Prostate gland (tissue), 2 donors: ENCODE data around the gene CES3.

ENCODE experiments used
- CTCF ChIP-seq, 4 experiments: fragments of 200-600 bp in 2 of 4; fragments of 450-650 bp in 2 of 4; sonication (generic) in 2 of 4; IDR thresholded peaks; 1 replicate in 3 of 4; 2 replicates in 1 of 4; pipeline ENCODE4 v1.5.1; 2016 to 2019; ENCODE audit warnings: antibody characterized with exemption in 4 of 4, mild to moderate bottlenecking in 2 of 4, moderate library complexity in 2 of 4
- POLR2AphosphoS5 ChIP-seq: sonication (generic); formaldehyde crosslinking; IDR thresholded peaks from one replicate; pipeline ENCODE4 v1.6.1; 2017; ENCODE audit warnings: antibody characterized with exemption

GRCh38 chr16:67016143-67016542 lies 55.1 kb downstream of the CES3 start:
- TF ChIP-seq POLR2AphosphoS5 (no peak), CTCF (IDR thresholded peaks at IDR 0.05) (no peak)
